Activated naive CD8-positive, alpha-beta T cell treated with anti-CD3 and anti-CD28 coated beads, Interleukin-2, amount 50 U/mL, for 16 hours (primary cell): ENCODE measurements around the gene TP53.
A peak's percentile ranks its signal among the peaks of the same experiment; 100 is the strongest.

ENCODE experiments used
- DNase-seq: peaks from one replicate; pipeline ENCODE4 v3.0.0-alpha.2; 2020; ENCODE audit warnings: low read depth, low spot score

Gene TP53

GRCh38 chr17:7706631-7707354 is 19.5 kb upstream of the TP53 start:
- no peak for DNase-seq

- DNase-seq = no peak
Observed at GRCh38 chr17:7705269-7706255, 18.3 kb upstream of the TP53 start.

- no peak for DNase-seq
Observed at GRCh38 chr17:7704601-7705268, 17.4 kb upstream of the TP53 start, which contains the start of gene EFNB3. TSS of gene EFNB3 (plus strand) at chr17:7705202. CDS start at chr17:7705599, 397 bp downstream.

- no peak for DNase-seq
Observed at GRCh38 chr17:7703584-7704479, 16.5 kb upstream of the TP53 start.

- DNase-seq = no peak
Observed at GRCh38 chr17:7702776-7703175, 15.5 kb upstream of the TP53 start.

GRCh38 chr17:7701681-7702080 is 14.4 kb upstream of the TP53 start:
- no peak for DNase-seq

GRCh38 chr17:7700510-7700909 is 13.2 kb upstream of the TP53 start:
- DNase-seq = no peak

- no peak for DNase-seq
Observed at GRCh38 chr17:7697828-7698588, 10.7 kb upstream of the TP53 start.

GRCh38 chr17:7695586-7695985 is 8.3 kb upstream of the TP53 start:
- no peak for DNase-seq

GRCh38 chr17:7688808-7689316 is 1.6 kb upstream of the TP53 start:
- no peak for DNase-seq

- DNase-seq = peak; percentile 91
Observed at GRCh38 chr17:7687908-7688807, 868 bp upstream of the TP53 start, which contains the start of gene WRAP53. TSS of gene WRAP53 (plus strand) at chr17:7688477. CDS start at chr17:7688649, 172 bp downstream.

- peak; percentile 55 for DNase-seq
Observed at GRCh38 chr17:7686222-7687071, 843 bp downstream of the TP53 start.

- peak; percentile 66 for DNase-seq
Observed at GRCh38 chr17:7685533-7686221, 1.6 kb downstream of the TP53 start.

GRCh38 chr17:7684851-7685532 is 2.3 kb downstream of the TP53 start:
- no peak for DNase-seq

- no peak for DNase-seq
Observed at GRCh38 chr17:7677388-7678067, 9.8 kb downstream of the TP53 start.

- DNase-seq = no peak
Observed at GRCh38 chr17:7676533-7676932, 10.8 kb downstream of the TP53 start.
